GM10248 (cell line): ENCODE results near the gene KSR2.

Source experiments
- CTCF ChIA-PET: fragments of 300-600 bp; sonication (Branson Sonifier 250); formaldehyde crosslinking; extraction: SDS; loops from one replicate; lab custom pipeline; 2021; ENCODE audit warnings: antibody characterized with exemption; lab: Yijun Ruan, JAX
- POLR2A ChIA-PET: fragments of 350-650 bp; sonication (Branson Sonifier 250); formaldehyde crosslinking; extraction: SDS; loops from one replicate; lab custom pipeline; 2020; ENCODE audit warnings: antibody characterized with exemption; lab: Yijun Ruan, JAX
- DNase-seq: peaks from one replicate; pipeline ENCODE4 v3.0.0; 2012; ENCODE audit errors: extremely low spot score
- TF ChIP-seq, protein P1 (sequence below): IDR thresholded peaks from 2 replicates; pipeline ENCODE4 v1.5.1; 2012; ENCODE audit warnings: mild to moderate bottlenecking, low read depth; ENCODE audit errors: extremely low read depth, missing control alignments, control extremely low read depth

KSR2 gene

DNA sequence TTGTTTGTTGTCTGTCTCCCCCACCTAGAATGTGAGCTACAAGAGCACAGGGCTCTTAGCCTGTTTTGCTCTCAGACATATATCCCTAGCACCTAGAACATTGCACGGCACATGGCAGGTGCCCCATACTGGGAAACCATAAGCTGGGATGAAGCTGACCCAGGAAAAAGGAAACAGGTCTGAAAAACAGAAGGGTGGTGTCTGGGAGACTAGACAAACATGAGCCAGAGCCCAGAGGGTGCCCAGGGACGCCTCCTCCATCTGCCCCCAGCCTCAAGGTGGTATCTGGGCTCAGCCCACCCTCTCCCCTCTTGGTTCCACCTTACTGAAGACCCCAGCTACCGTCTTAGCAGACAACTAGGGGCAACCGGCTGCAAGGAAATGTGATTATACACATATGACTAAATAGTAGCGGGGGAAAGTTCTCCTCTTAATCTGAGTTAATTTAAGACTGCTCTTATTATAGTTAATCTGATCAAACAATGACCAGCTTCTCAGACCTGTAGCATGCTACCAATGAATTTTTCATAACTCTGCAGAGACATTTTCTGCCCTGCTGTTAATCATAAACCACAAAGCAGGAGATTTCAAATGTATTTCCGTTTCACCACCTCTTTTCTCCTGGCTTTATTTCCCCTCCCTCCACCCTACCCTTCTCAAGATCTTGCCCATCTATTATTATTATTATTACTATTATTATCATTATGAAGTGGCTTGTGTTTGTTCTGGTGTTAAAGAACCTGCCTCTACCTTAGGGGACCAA lies 31.9 kb downstream of the KSR2 start:
- POLR2A ChIA-PET, result no interaction called here
- CTCF ChIA-PET, result interaction anchor here (0.7 to 1.3 kb wide), 2 partner anchors 12 to 18 kb away, joined by 3 to 4 read pairs; no protein-coding TSS in a partner anchor
- TF ChIP-seq, protein P1, sequence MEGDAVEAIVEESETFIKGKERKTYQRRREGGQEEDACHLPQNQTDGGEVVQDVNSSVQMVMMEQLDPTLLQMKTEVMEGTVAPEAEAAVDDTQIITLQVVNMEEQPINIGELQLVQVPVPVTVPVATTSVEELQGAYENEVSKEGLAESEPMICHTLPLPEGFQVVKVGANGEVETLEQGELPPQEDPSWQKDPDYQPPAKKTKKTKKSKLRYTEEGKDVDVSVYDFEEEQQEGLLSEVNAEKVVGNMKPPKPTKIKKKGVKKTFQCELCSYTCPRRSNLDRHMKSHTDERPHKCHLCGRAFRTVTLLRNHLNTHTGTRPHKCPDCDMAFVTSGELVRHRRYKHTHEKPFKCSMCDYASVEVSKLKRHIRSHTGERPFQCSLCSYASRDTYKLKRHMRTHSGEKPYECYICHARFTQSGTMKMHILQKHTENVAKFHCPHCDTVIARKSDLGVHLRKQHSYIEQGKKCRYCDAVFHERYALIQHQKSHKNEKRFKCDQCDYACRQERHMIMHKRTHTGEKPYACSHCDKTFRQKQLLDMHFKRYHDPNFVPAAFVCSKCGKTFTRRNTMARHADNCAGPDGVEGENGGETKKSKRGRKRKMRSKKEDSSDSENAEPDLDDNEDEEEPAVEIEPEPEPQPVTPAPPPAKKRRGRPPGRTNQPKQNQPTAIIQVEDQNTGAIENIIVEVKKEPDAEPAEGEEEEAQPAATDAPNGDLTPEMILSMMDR, result no peak
- no peak for DNase-seq

DNA sequence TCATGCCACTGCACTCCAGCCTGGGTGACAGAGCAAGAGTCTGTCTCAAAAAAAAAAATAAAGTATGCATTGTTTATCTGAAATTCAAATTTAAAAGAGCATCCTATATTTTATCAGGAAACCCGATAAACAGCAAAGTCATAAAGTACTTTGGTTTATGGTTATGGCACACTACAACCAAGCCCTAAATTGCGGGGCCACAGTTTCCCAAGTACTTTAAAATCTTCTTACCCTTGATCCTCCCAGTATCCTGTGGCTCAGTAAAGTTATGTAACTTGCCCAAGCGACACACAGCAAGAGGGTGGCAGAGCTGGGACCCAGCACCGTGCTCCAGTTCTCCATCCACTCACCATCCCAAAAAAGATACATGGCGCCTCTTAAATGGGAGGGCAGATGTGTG lies 35.2 kb downstream of the KSR2 start:
- TF ChIP-seq, protein P1, result no peak
- POLR2A ChIA-PET, result no interaction called here
- DNase-seq, result no peak
- CTCF ChIA-PET, result interaction anchor here (1.0 kb wide), 1 partner anchor 58 kb away, joined by 3 read pairs; no protein-coding TSS in a partner anchor

DNA sequence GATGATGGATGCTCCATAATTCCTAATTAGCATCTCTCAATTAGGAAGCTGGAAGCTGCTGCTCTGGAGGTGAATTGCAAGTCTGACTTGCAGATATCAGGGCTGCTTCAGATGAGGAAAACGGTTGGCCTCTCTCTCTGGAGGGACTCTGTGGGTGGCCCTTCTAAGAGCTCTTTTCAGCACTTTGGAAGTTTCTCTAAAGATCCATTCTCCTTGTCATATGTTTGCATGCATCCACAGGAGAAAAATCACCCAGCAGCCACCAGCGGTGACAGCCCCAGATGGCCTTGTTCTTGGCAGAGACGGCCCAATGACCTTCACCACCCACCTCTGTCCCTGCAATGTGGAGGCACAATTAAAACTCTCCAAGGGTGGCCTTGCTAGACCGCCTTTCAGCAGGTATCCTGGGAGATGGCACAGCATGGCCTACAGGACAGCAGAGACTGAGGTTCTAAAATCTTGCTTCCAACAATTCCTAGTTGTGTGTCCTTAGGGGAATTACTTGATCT lies 42.3 kb downstream of the KSR2 start:
- TF ChIP-seq, protein P1, result no peak
- DNase-seq, result no peak
- POLR2A ChIA-PET, result no interaction called here
- CTCF ChIA-PET, result no interaction called here

DNA sequence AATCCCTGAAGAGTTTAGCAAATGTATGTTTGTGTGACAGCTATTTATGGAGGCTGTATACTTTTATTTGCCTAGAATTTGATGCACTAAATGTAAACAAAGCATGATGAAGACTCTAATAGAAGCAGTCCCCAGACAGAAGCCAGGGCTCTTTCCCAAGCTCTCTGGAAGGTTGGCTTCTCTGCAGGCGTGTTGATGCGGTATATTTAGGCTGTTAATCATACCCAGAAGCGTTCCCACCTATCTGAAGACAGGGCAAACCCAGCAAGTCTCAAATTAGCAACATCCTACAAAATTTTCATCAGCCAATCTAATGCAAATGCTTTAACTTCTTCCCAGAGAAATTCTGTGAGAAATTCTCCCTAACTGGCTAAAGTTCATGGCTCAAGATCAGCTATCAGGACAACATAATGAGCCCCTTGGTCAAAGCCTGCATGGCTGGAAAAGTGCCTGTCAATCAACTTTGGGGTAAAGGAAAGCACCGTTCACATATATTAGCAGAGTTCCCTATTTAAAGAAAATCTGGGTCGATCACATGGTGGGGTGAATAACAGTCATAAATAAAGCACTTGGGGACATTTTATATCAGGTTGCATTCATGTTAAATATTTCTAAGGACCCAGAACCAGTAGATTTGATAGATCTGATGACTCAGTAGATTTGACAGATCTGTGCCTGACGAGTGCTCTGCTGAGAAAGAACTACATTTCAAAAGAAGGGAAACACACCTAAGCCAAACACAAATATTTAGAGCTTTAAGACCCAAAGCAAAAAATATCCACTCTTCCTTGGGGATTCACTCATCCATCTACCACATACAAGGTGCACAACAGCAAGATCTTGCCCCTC lies 46.6 kb downstream of the KSR2 start:
- no peak for DNase-seq
- POLR2A ChIA-PET, result no interaction called here
- CTCF ChIA-PET, result interaction anchor here (0.5 to 1.6 kb wide), 5 partner anchors 10 to 1432 kb away, joined by 3 to 4 read pairs (median 3); no protein-coding TSS in a partner anchor
- TF ChIP-seq, protein P1, result no peak

DNA sequence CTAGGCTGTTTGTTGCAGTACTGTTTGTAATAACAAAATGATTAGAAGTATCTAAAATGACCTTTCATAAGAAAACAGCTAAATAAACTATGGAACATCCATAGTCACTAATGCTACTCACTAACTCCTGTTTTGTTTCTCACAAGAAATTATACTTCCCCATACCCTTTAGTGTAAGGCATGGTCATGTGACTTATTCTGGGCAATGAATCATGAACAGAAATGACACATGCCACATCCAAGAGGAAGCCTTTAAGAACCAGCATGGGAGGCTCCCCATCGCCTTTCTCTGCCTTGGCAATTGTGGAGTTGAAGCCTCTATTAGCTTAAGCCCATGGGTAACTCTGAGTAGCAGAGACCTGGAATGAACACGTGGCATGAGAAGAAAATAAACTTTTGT lies 49.3 kb downstream of the KSR2 start:
- TF ChIP-seq, protein P1, result no peak
- no peak for DNase-seq
- CTCF ChIA-PET, result no interaction called here
- POLR2A ChIA-PET, result no interaction called here

DNA sequence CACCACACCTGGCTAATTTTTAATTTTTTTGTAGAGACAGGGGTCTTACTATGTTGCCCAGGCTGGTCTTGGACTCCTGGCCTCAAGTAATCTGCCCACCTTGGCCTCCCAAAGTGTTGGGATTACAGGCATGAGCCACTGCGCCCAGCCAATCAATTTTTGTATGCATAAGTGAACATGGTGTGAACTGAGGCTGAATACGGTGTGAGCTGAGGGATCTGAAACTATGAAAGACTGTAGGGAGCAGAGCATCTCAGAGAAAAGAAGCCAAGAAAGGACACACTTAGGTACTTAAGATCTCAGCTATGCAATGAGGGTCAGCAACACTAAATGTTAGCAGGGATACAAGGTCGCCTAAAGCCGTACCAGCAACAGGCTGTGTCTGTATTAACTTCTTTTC lies 54.1 kb downstream of the KSR2 start:
- CTCF ChIA-PET, result no interaction called here
- TF ChIP-seq, protein P1, result no peak
- POLR2A ChIA-PET, result no interaction called here
- no peak for DNase-seq
